Liver (tissue), 3 donors: ENCODE data around the gene ALG8.

Source experiments
- CTCF ChIP-seq: fragments of 150-350 bp; IDR thresholded peaks from 2 replicates; pipeline ENCODE4 v1.5.1; 2017; ENCODE audit warnings: improper control_type of control experiment, low read depth, low read length; ENCODE audit not compliant: missing input control
- FOXA1 ChIP-seq: IDR thresholded peaks from 2 replicates; pipeline ENCODE4 v1.6.1; 2016; ENCODE audit warnings: antibody characterized with exemption
- GABPA ChIP-seq, 2 donors: IDR thresholded peaks in 1 of 2; conservative IDR thresholded peaks in 1 of 2; 2 replicates each; pipeline ENCODE4 v1.6.1; 2016; ENCODE audit warnings: antibody characterized with exemption in 2 of 2, mild to moderate bottlenecking in 1 of 2, moderate library complexity in 1 of 2
- HNF4G ChIP-seq: IDR thresholded peaks from 2 replicates; pipeline ENCODE4 v1.6.1; 2016; ENCODE audit warnings: antibody characterized with exemption
- JUND ChIP-seq, 2 donors: IDR thresholded peaks; 2 replicates each; pipeline ENCODE4 v1.6.1; 2016; ENCODE audit warnings: antibody characterized with exemption in 2 of 2
- MAX ChIP-seq: IDR thresholded peaks from 2 replicates; pipeline ENCODE4 v1.6.1; 2016; ENCODE audit warnings: antibody characterized with exemption
- RXRA ChIP-seq, 2 donors: IDR thresholded peaks; 2 replicates each; pipeline ENCODE4 v1.6.1; 2017 to 2018; ENCODE audit warnings: antibody characterized with exemption in 2 of 2, mild to moderate bottlenecking in 1 of 2
- TAF1 ChIP-seq: conservative IDR thresholded peaks from 2 replicates; pipeline ENCODE4 v1.6.1; 2016; ENCODE audit warnings: antibody characterized with exemption, mild to moderate bottlenecking
- donor health status: healthy.
- donor health status: healthy.

- no peak for TF ChIP-seq CTCF
- TF ChIP-seq GABPA (IDR thresholded peaks at IDR 0.05 in 1 of 2, conservative IDR thresholded peaks at IDR 0.05 in 1 of 2) = no peak
- no peak for TF ChIP-seq MAX
- no peak for TF ChIP-seq TAF1
- TF ChIP-seq FOXA1 = no peak
- TF ChIP-seq HNF4G = no peak
- no peak for TF ChIP-seq JUND (IDR thresholded peaks at IDR 0.05)
- no peak for TF ChIP-seq RXRA (IDR thresholded peaks at IDR 0.05)
These were observed 67.7 kb downstream of the ALG8 start for GRCh38 chr11:78071717-78072116.
